ENCODE results near the gene MARCHF6.

DNA sequence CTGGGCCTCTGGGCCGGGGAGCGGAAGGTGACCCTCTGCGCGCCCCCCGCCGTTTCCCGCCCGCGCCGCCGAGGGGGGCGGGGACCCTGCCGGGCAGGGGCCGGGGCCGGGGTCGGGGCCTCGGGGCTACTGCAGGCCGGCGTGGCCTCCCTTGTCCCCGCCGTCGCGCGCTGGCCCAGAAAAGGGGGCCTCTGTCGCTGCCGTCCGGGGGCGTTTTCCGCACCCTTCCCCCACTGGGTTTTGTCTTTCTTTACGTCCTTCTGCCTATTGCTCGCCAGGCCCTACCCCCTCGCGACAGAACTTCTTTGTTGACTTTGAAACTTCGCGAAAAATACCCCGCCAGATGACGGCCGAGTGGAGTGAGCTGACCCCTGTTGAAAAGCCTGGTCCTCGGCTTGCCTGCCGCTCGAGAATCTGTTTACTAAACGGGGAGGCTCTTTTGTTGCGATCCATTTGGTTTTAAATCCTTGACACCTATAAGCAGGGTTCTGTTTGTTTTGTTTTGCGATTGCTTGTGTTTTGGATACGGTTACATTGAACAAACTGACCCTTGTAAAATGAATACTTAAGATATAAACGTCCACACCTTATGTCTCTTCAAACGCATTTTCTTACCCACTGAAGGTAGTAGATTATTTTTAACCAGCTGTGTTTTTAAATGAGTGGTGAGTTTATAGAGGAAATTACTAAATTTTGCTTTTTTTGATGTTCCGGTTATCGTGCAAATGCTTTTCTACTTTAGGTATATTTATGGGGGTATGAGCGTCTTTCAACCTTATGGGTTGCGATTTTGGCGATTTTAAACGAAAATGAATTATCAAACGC, 765 bp downstream of the MARCHF6 start:
- TF ChIP-seq, protein P1, sequence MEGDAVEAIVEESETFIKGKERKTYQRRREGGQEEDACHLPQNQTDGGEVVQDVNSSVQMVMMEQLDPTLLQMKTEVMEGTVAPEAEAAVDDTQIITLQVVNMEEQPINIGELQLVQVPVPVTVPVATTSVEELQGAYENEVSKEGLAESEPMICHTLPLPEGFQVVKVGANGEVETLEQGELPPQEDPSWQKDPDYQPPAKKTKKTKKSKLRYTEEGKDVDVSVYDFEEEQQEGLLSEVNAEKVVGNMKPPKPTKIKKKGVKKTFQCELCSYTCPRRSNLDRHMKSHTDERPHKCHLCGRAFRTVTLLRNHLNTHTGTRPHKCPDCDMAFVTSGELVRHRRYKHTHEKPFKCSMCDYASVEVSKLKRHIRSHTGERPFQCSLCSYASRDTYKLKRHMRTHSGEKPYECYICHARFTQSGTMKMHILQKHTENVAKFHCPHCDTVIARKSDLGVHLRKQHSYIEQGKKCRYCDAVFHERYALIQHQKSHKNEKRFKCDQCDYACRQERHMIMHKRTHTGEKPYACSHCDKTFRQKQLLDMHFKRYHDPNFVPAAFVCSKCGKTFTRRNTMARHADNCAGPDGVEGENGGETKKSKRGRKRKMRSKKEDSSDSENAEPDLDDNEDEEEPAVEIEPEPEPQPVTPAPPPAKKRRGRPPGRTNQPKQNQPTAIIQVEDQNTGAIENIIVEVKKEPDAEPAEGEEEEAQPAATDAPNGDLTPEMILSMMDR (IDR thresholded peaks at IDR 0.05): peak in 1 of 7 experiments; percentile 5
- no peak for TF ChIP-seq POLR2A (IDR thresholded peaks at IDR 0.05)
